Limb (tissue), 2 donors: ENCODE measurements around the gene FBXL13.
"Not testable (repeated sequence)": the region's sequence is repeated elsewhere in the genome, so short reads cannot be mapped to it uniquely, and the experiment has no call there.

ENCODE experiments used
- DNase-seq, 2 donors: peaks; one replicate each; pipeline ENCODE4 v3.0.0-alpha.2; 2016; ENCODE audit errors: extremely low spot score in 2 of 2

FBXL13 gene

GRCh38 chr7:102935450-102936115 lies 139.0 kb downstream of the FBXL13 start:
- DNase-seq, result peak in 1 of 2 donors; percentile 25

- DNase-seq, result no peak
Observed at GRCh38 chr7:102934701-102935100, 139.9 kb downstream of the FBXL13 start.

- no peak for DNase-seq
Observed at GRCh38 chr7:102934239-102934638, 140.4 kb downstream of the FBXL13 start.

GRCh38 chr7:102933763-102934162 lies 140.8 kb downstream of the FBXL13 start:
- peak; percentile 64 to 74 for DNase-seq

GRCh38 chr7:102931757-102932156 lies 142.8 kb downstream of the FBXL13 start:
- no peak for DNase-seq

GRCh38 chr7:102927312-102927933 lies 147.2 kb downstream of the FBXL13 start:
- DNase-seq, result no peak

- no peak for DNase-seq
Observed at GRCh38 chr7:102926783-102927140, 147.8 kb downstream of the FBXL13 start.

- DNase-seq, result no peak
Observed at GRCh38 chr7:102925976-102926782, 148.4 kb downstream of the FBXL13 start.

GRCh38 chr7:102918845-102919244 lies 155.8 kb downstream of the FBXL13 start:
- no peak for DNase-seq

- no peak for DNase-seq
Observed at GRCh38 chr7:102917436-102918353, 156.9 kb downstream of the FBXL13 start.

- no peak for DNase-seq
Observed at GRCh38 chr7:102916881-102917280, 157.7 kb downstream of the FBXL13 start.

- DNase-seq, result no peak
Observed at GRCh38 chr7:102916426-102916825, 158.2 kb downstream of the FBXL13 start.

GRCh38 chr7:102914585-102914984 lies 160.0 kb downstream of the FBXL13 start:
- DNase-seq, result no peak

- DNase-seq, result no peak
Observed at GRCh38 chr7:102913826-102914225, 160.8 kb downstream of the FBXL13 start.

GRCh38 chr7:102912742-102913141 lies 161.9 kb downstream of the FBXL13 start, which contains the start of gene LRRC17:
TSS of gene LRRC17 (plus strand) at chr7:102913000. CDS start at chr7:102933914, 20,914 bp downstream.
- DNase-seq, result peak; percentile 78 to 88

- no peak for DNase-seq
Observed at GRCh38 chr7:102908676-102909075, 165.9 kb downstream of the FBXL13 start.

GRCh38 chr7:102903576-102903975 lies 171.0 kb downstream of the FBXL13 start:
- not testable (repeated sequence) for DNase-seq

GRCh38 chr7:102902052-102902451 lies 172.5 kb downstream of the FBXL13 start:
- not testable (repeated sequence) for DNase-seq

- no peak for DNase-seq
Observed at GRCh38 chr7:102898532-102898859, 176.1 kb downstream of the FBXL13 start.

GRCh38 chr7:102897856-102898531 lies 176.6 kb downstream of the FBXL13 start:
- DNase-seq, result no peak

GRCh38 chr7:102897211-102897631 lies 177.4 kb downstream of the FBXL13 start:
- no peak for DNase-seq
